ENCODE measurements around the gene VPS26C.

The VPS26C gene

DNA sequence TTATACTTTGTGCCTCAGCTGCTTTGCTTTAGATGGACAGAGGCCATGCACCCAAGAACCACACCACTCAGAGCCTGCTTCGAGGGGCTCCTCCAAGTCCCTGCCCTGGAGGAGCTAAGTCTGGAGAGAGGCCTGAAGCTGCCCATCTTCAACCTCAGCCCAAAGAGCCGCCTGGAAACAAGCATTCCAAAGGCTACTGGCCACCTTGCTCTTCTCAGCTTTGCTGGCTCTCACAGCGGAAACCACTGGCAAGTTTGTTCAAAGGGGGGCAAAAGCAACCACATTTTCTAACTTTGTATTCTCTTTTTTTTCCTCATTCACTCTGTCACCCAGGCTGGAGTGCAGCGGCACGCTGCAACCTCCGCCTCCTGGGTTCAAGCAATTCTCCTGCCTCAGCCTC is 23.2 kb downstream of the VPS26C start:
- WGBS: 92% methylated on average over 6 of the region's 6 CpGs
- H3K9me3 ChIP-seq (ENCODE audit: insufficient read depth, low read depth, low read length): no peaks in the 10 kb centered on the region

DNA sequence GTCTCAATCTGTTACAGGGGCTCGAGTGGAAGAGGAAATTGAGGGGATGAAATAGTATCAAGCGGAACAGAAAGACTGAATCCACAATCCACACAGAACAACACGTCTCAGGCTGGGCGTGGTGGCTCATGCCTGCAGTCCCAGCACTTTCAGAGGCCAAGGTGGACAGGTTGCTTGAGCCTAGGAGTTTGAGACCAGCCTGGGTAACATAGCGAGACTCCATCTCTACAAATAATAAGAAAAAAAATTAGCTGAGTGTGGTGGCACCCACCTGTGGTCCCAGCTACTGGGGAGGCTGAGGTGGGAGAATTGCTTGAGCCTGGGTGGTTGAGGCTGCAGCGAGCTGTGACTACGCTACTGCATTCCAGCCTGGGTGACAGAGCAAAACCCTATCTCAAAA is 25.7 kb downstream of the VPS26C start:
- Histone ChIP-seq H3K9me3 (ENCODE audit: insufficient read depth, low read depth, low read length) (no peaks in the 10 kb centered on the region), H3K9ac (ENCODE audit: low read depth, low read length) (no peak overlapping the region), H3K4me1 (ENCODE audit: insufficient read depth, low read length) (peaks cover 19% of the 10 kb centered on the region; the same call in 1 of the 2 replicates), H3K4me3 (ENCODE audit: low read length) (no peak overlapping the region), H3K36me3 (ENCODE audit: insufficient read depth, low read length) (peaks cover 43% of the 10 kb centered on the region), H3K27ac (ENCODE audit: low read depth, low read length) (no peak overlapping the region), H3K27me3 (ENCODE audit: insufficient read depth, low read length) (no peaks in the 10 kb centered on the region)
- 84% methylated on average over 6 of the region's 7 CpGs for WGBS

More for the DNA sequence above, 23.2 kb downstream of the VPS26C start:
- Histone ChIP-seq H3K9ac (ENCODE audit: low read depth, low read length) (no peak overlapping the region), H3K27ac (ENCODE audit: low read depth, low read length) (no peak overlapping the region), H3K4me3 (ENCODE audit: low read length) (no peak overlapping the region), H3K36me3 (ENCODE audit: insufficient read depth, low read length) (peaks cover 18% of the 10 kb centered on the region), H3K4me1 (ENCODE audit: insufficient read depth, low read length) (peaks cover 19% of the 10 kb centered on the region; the same call in 1 of the 2 replicates), H3K27me3 (ENCODE audit: insufficient read depth, low read length) (no peaks in the 10 kb centered on the region)

DNA sequence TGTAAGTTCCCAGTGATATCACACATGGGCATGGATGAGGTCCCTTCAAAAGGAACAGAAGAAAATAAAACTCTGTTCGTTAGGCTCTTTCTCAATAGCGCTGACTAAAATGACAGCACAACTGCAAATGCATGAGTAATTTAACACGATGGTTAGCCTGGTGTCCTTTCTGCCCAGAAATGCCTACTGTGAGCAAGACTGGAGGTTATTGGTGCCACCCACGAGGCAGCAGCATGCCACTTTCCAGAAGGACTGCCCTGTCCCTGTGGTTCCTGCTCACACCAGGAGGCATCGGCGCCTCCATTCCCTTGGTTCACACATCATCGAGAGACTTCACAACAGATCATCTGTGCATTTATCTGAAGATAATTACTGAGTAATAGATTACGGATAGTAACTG is 26.2 kb downstream of the VPS26C start:
- peaks cover 47% of the 10 kb centered on the region for H3K36me3 ChIP-seq (ENCODE audit: insufficient read depth, low read length)
- H3K9ac ChIP-seq (ENCODE audit: low read depth, low read length): no peak overlapping the region
- WGBS: 91% methylated on average over 8 of the region's 8 CpGs
- H3K4me1 ChIP-seq (ENCODE audit: insufficient read depth, low read length): peaks cover 19% of the 10 kb centered on the region; the same call in 1 of the 2 replicates
- H3K4me3 ChIP-seq (ENCODE audit: low read length): no peak overlapping the region
- H3K27ac ChIP-seq (ENCODE audit: low read depth, low read length): no peak overlapping the region
- H3K9me3 ChIP-seq (ENCODE audit: insufficient read depth, low read depth, low read length): no peaks in the 10 kb centered on the region
- H3K27me3 ChIP-seq (ENCODE audit: insufficient read depth, low read length): no peaks in the 10 kb centered on the region

DNA sequence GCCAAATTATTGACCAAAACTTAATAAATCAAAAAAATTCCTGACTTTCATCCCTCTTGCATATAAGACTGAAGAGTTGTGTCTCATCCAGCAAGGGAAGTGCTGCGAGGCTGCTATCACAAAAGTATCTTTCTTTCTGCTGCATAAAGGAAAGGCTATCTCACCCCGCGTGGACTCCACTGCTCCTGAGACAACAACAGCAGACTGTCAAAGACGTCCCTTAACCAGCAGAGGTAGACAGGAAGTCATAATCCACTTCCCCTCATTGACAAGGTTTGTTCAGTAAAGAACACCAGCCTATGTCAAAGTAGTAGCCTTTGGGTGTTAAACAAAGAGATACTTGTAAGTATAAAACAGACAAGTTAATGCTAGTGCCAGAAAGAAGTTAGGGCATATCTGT is 29.4 kb downstream of the VPS26C start:
- H3K36me3 ChIP-seq (ENCODE audit: insufficient read depth, low read length): peaks cover 68% of the 10 kb centered on the region
- no peak overlapping the region for H3K27ac ChIP-seq (ENCODE audit: low read depth, low read length)
- no peaks in the 10 kb centered on the region for H3K27me3 ChIP-seq (ENCODE audit: insufficient read depth, low read length)
- no peaks in the 10 kb centered on the region for H3K9me3 ChIP-seq (ENCODE audit: insufficient read depth, low read depth, low read length)
- no peak overlapping the region for H3K4me3 ChIP-seq (ENCODE audit: low read length)
- H3K4me1 ChIP-seq (ENCODE audit: insufficient read depth, low read length): no peaks in the 10 kb centered on the region
- no peak overlapping the region for H3K9ac ChIP-seq (ENCODE audit: low read depth, low read length)
- WGBS: 92% methylated on average over 4 of the region's 4 CpGs

DNA sequence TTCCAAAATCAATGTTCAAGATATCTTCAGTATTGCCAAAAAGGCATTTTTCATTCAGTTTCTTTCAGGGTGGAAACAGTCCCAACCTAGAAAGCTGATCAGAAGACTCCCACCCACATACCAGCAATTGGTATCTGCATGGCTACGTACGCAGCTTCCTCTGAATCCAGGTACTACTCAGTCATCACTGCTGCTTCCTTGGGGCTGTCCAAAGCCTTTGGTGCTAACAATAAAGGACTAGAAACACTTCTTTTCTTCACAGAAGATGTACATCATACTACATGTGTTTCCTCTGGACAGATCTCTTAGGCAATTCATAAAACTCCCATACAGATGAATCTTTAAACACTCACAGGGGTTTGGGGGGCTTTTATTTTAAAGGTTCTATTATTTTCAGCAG is 29.8 kb downstream of the VPS26C start:
- Histone ChIP-seq H3K9me3 (ENCODE audit: insufficient read depth, low read depth, low read length) (no peaks in the 10 kb centered on the region), H3K9ac (ENCODE audit: low read depth, low read length) (no peak overlapping the region), H3K36me3 (ENCODE audit: insufficient read depth, low read length) (peaks cover 72% of the 10 kb centered on the region), H3K27me3 (ENCODE audit: insufficient read depth, low read length) (no peaks in the 10 kb centered on the region), H3K27ac (ENCODE audit: low read depth, low read length) (no peak overlapping the region), H3K4me3 (ENCODE audit: low read length) (no peak overlapping the region), H3K4me1 (ENCODE audit: insufficient read depth, low read length) (no peaks in the 10 kb centered on the region)
- WGBS: 98% methylated on average over 2 of the region's 2 CpGs

DNA sequence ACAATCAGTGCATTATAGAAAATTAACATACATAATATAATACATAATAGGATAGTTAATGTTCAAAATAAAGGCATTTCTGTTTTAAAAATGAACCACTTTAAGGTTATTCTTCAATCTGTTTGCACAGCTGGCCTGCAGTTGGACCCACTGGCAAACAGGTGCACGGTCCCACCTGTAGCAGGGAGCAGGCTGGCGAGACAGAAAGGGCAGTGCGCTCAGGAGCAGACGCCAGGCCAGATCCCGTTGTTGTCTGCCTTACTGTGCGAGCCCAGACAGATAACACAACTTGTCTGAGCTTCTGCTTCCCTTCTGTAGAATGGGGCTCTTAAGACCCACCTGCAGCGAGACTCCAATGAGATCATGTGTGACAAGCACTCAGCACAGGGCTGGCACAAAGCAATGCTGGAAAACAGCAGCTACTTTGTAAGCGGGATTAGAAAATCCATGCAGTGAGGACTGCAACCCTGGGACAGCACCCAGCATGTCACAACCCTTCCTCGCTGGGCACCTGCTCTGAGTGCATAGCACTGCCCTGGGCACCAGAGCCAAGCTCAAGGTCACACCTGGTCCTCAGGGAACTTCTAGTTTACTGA is 33.5 kb downstream of the VPS26C start:
- H3K27me3 ChIP-seq (ENCODE audit: insufficient read depth, low read length): no peaks in the 10 kb centered on the region
- no peaks in the 10 kb centered on the region for H3K9me3 ChIP-seq (ENCODE audit: insufficient read depth, low read depth, low read length)
- 98% methylated on average over 9 of the region's 9 CpGs for WGBS
- no peak overlapping the region for H3K4me3 ChIP-seq (ENCODE audit: low read length)
- H3K36me3 ChIP-seq (ENCODE audit: insufficient read depth, low read length): peaks cover 87% of the 10 kb centered on the region
- H3K9ac ChIP-seq (ENCODE audit: low read depth, low read length): no peak overlapping the region
- no peaks in the 10 kb centered on the region for H3K4me1 ChIP-seq (ENCODE audit: insufficient read depth, low read length)
- H3K27ac ChIP-seq (ENCODE audit: low read depth, low read length): no peak overlapping the region

DNA sequence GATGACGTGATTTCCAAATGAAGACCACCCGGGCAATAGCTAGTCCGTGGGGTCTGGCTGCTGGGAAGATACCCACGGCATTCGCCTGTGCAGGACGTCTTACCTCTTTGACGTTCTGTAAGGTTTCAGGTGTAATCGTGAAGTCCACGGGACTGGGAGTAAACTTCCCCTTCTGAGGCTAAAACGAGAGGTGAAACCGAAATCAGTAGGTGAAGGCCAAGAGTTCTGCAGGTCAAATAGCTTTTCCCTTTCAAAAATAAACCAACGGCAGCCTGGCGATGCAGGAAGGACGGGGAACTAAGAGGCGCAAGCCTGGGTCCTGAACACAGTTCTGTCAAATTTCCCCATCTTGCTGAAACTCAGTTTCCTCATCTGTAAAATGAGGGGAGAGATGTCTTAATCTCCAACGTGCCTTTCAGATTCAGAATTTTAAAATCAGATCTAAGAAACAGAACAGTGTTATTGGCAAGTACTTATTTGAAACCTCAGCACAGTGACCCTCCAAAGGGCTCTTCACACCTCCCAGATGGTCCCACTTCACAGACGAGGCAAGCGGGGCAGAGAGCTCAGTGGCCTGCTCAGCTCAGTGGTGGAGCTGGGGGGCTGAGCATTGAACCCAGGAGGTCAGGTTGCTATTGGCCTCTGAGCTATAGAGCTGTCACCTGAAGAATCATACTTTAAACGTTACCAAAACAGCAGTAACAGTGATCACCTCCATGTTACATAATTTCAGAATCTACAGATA is 34.7 kb downstream of the VPS26C start:
- WGBS: 97% methylated on average over 19 of the region's 19 CpGs
- no peaks in the 10 kb centered on the region for H3K27me3 ChIP-seq (ENCODE audit: insufficient read depth, low read length)
- no peak overlapping the region for H3K9ac ChIP-seq (ENCODE audit: low read depth, low read length)
- no peaks in the 10 kb centered on the region for H3K4me1 ChIP-seq (ENCODE audit: insufficient read depth, low read length)
- peaks cover 87% of the 10 kb centered on the region for H3K36me3 ChIP-seq (ENCODE audit: insufficient read depth, low read length)
- H3K27ac ChIP-seq (ENCODE audit: low read depth, low read length): no peak overlapping the region
- H3K9me3 ChIP-seq (ENCODE audit: insufficient read depth, low read depth, low read length): no peaks in the 10 kb centered on the region
- no peak overlapping the region for H3K4me3 ChIP-seq (ENCODE audit: low read length)

DNA sequence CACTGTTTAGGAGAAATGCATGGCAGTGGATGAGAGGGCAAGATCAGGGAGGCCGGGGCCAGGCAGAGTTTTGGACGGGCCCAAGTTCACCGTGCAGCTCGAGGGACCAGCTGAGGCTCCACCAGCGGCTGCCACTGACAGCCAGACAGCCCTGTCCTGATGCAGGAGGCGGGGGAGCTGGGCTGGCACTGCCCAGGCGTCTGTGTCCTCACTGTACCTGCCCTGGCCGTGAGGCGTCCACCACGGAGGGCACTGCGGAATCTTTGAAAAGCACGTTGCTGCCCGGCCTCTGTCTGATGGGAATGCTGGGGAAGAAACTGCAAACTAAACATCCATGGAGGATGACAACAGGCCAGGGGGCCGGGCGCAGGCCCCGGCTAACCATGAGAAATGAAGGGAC is 35.5 kb downstream of the VPS26C start:
- Histone ChIP-seq H3K4me3 (ENCODE audit: low read length) (no peak overlapping the region), H3K27me3 (ENCODE audit: insufficient read depth, low read length) (no peaks in the 10 kb centered on the region), H3K36me3 (ENCODE audit: insufficient read depth, low read length) (peaks cover 87% of the 10 kb centered on the region), H3K9ac (ENCODE audit: low read depth, low read length) (no peak overlapping the region), H3K4me1 (ENCODE audit: insufficient read depth, low read length) (no peaks in the 10 kb centered on the region), H3K9me3 (ENCODE audit: insufficient read depth, low read depth, low read length) (no peaks in the 10 kb centered on the region), H3K27ac (ENCODE audit: low read depth, low read length) (no peak overlapping the region)
- WGBS: 94% methylated on average over 16 of the region's 16 CpGs

DNA sequence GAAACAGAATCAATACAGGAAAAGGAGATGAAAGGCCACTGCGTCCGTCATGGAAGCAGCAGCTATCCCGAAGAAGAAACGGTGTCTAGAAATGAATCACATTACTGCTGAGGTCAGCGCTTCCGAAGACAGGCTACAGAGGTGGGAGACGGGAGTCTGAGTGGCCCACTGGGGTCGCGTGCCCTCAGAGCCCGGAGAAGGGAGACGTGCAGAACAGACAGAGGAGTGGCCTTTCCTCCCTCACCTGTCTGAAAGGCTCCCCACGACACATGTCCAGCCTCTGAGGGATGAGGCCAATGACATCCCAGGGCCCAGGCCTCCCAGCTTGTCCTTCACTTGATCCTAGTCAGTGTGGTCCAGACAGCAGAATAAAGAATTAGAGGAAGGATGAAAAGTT is 35.9 kb downstream of the VPS26C start:
- Histone ChIP-seq H3K27ac (ENCODE audit: low read depth, low read length) (no peak overlapping the region), H3K4me1 (ENCODE audit: insufficient read depth, low read length) (no peaks in the 10 kb centered on the region), H3K9ac (ENCODE audit: low read depth, low read length) (no peak overlapping the region), H3K36me3 (ENCODE audit: insufficient read depth, low read length) (peaks cover 87% of the 10 kb centered on the region), H3K4me3 (ENCODE audit: low read length) (no peak overlapping the region), H3K9me3 (ENCODE audit: insufficient read depth, low read depth, low read length) (no peaks in the 10 kb centered on the region), H3K27me3 (ENCODE audit: insufficient read depth, low read length) (no peaks in the 10 kb centered on the region)
- WGBS: 93% methylated on average over 12 of the region's 12 CpGs

DNA sequence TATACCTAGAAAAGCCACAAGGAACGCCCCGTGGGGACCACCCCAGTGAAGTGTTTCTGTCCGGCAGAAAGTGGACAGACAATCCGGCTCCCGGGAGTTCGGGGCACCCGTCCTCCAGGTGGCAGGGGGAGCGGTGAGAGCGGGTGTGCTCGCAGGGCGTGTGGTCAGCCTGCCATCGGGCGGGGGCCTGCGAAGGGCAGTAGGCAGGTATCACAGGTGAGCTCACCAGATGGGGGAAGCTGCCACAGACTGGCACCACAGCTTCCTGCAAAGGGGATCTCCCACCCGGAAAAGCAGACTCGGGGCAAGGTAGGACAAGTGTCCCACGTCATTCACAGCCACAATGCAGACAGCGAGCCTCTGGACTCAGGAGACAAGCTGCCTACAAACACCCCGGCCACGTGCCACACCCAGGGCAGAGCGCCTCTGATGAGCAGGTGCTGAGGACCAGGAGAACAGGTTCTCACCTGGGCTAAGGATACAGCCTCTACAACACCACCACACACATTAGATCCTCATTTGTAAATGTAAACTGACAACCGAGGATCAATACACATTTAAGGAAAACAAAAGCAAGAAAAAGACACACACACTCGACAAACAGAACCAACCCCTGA is 36.4 kb downstream of the VPS26C start:
- peaks cover 88% of the 10 kb centered on the region for H3K36me3 ChIP-seq (ENCODE audit: insufficient read depth, low read length)
- no peaks in the 10 kb centered on the region for H3K9me3 ChIP-seq (ENCODE audit: insufficient read depth, low read depth, low read length)
- H3K9ac ChIP-seq (ENCODE audit: low read depth, low read length): no peak overlapping the region
- H3K27ac ChIP-seq (ENCODE audit: low read depth, low read length): no peak overlapping the region
- no peaks in the 10 kb centered on the region for H3K27me3 ChIP-seq (ENCODE audit: insufficient read depth, low read length)
- no peaks in the 10 kb centered on the region for H3K4me1 ChIP-seq (ENCODE audit: insufficient read depth, low read length)
- 95% methylated on average over 23 of the region's 23 CpGs for WGBS
- no peak overlapping the region for H3K4me3 ChIP-seq (ENCODE audit: low read length)

DNA sequence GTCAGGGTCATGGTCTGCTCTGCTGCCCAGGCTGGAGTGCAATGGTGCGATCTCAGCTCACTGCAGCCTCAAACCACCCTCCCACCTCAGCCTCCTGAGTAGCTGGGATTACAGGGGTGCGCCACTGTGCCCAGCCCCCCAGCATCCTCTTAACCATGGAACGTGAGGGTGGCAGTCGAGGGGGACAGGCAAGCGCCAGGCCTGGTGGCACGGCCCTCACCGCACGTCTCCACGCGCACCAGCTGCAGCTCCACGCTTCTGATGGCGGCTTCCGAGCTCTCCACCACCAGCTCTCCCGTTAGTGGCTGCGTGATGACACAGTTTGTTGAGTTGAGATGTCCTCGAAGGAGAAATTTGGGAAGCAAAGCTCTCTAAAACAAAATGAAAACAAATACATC is 39.1 kb downstream of the VPS26C start:
- peaks cover 98% of the 10 kb centered on the region for H3K36me3 ChIP-seq (ENCODE audit: insufficient read depth, low read length)
- H3K9me3 ChIP-seq (ENCODE audit: insufficient read depth, low read depth, low read length): no peaks in the 10 kb centered on the region
- H3K27me3 ChIP-seq (ENCODE audit: insufficient read depth, low read length): no peaks in the 10 kb centered on the region
- no peak overlapping the region for H3K9ac ChIP-seq (ENCODE audit: low read depth, low read length)
- H3K27ac ChIP-seq (ENCODE audit: low read depth, low read length): no peak overlapping the region
- H3K4me3 ChIP-seq (ENCODE audit: low read length): no peak overlapping the region
- WGBS: 96% methylated on average over 15 of the region's 16 CpGs
- no peaks in the 10 kb centered on the region for H3K4me1 ChIP-seq (ENCODE audit: insufficient read depth, low read length)

Data from HUES64 (cell line).